HG02943 (cell line): ENCODE results near the gene WHAMM.
"Not testable (repeated sequence)": the region's sequence is repeated elsewhere in the genome, so short reads cannot be mapped to it uniquely, and the experiment has no call there.

Source experiments
- ATAC-seq: cut with Tn5 transposase; IDR thresholded peaks from one replicate; pipeline ENCODE4 v1.9.1; 2021; ENCODE audit warnings: mild to moderate bottlenecking, low read depth, moderate library complexity; ENCODE audit not compliant: unreplicated experiment

WHAMM gene

GRCh38 chr15:82809308-82810060 lies at the start of gene WHAMM:
Gene WHAMM (plus strand): TSS chr15:82809628. CDS start chr15:82809727, 99 bp downstream.
- ATAC-seq = peak; percentile 90

- no peak for ATAC-seq
Observed at GRCh38 chr15:82763361-82764116, 45.9 kb upstream of the WHAMM start.

GRCh38 chr15:82764117-82764490 lies 45.3 kb upstream of the WHAMM start:
- no peak for ATAC-seq

GRCh38 chr15:82764740-82765139 lies 44.7 kb upstream of the WHAMM start:
- ATAC-seq = no peak

- not testable (repeated sequence) for ATAC-seq
Observed at GRCh38 chr15:82766201-82766600, 43.2 kb upstream of the WHAMM start.

GRCh38 chr15:82767163-82767829 lies 42.1 kb upstream of the WHAMM start:
- no peak for ATAC-seq

- ATAC-seq = no peak
Observed at GRCh38 chr15:82768414-82769054, 40.9 kb upstream of the WHAMM start.

GRCh38 chr15:82771789-82772607 lies 37.4 kb upstream of the WHAMM start:
- ATAC-seq = no peak

GRCh38 chr15:82774496-82774895 lies 34.9 kb upstream of the WHAMM start:
- no peak for ATAC-seq

- ATAC-seq = no peak
Observed at GRCh38 chr15:82778755-82779154, 30.7 kb upstream of the WHAMM start.

- no peak for ATAC-seq
Observed at GRCh38 chr15:82781349-82781748, 28.1 kb upstream of the WHAMM start.

GRCh38 chr15:82788496-82788895 lies 20.9 kb upstream of the WHAMM start:
- ATAC-seq = no peak

- ATAC-seq = no peak
Observed at GRCh38 chr15:82789491-82789890, 19.9 kb upstream of the WHAMM start.

- no peak for ATAC-seq
Observed at GRCh38 chr15:82790321-82790720, 19.1 kb upstream of the WHAMM start.

- ATAC-seq = no peak
Observed at GRCh38 chr15:82792068-82792467, 17.4 kb upstream of the WHAMM start.

- no peak for ATAC-seq
Observed at GRCh38 chr15:82793737-82794136, 15.7 kb upstream of the WHAMM start.

- no peak for ATAC-seq
Observed at GRCh38 chr15:82798104-82798503, 11.3 kb upstream of the WHAMM start.

GRCh38 chr15:82798531-82799166 lies 10.8 kb upstream of the WHAMM start:
- no peak for ATAC-seq

GRCh38 chr15:82799183-82799841 lies 10.1 kb upstream of the WHAMM start:
- ATAC-seq = no peak
